Activated T-cell treated with anti-CD3 and anti-CD28 coated beads, Interleukin-2, amount 50 U/mL, for 72 hours (primary cell): ENCODE measurements around the gene MMP19. TPM values are rescaled to one million over a fixed set of nuclear protein-coding genes. Genes with fewer than 3 reads are reported as not detected.

Experiments used
- ATAC-seq, 2 donors: fragments of 150-1000 bp; cut with Tn5 transposase; replicated peaks in 1 of 2; 2 replicates each; pipeline ENCODE4 v1.10.0; 2021; ENCODE audit warnings: moderate library complexity in 2 of 2, mild to moderate bottlenecking in 1 of 2
- DNase-seq, 2 donors: peaks; one replicate each; pipeline ENCODE4 v3.0.0; 2021 to 2022; ENCODE audit warnings: mixed read lengths in 1 of 2
- H3K27ac Mint-ChIP-seq: one replicate; pipeline ENCODE4 v1.8.0; 2022; ENCODE audit warnings: mild to moderate bottlenecking, moderate library complexity, mixed read lengths
- H3K27me3 Mint-ChIP-seq: one replicate; pipeline ENCODE4 v1.8.0; 2022; ENCODE audit warnings: low read depth, mixed read lengths
- H3K36me3 Mint-ChIP-seq, 2 donors: one replicate each; pipeline ENCODE4 v1.8.0; 2022; ENCODE audit warnings: mixed read lengths in 2 of 2, mild to moderate bottlenecking in 1 of 2; ENCODE audit not compliant: insufficient read depth in 2 of 2
- H3K4me1 Mint-ChIP-seq: one replicate; pipeline ENCODE4 v1.8.0; 2022; ENCODE audit warnings: low read depth, mixed read lengths
- H3K4me3 Mint-ChIP-seq, 2 donors: one replicate each; pipeline ENCODE4 v1.8.0; 2022; ENCODE audit warnings: mild to moderate bottlenecking in 2 of 2, mixed read lengths in 2 of 2, moderate library complexity in 2 of 2
- H3K9me3 Mint-ChIP-seq, 2 donors: one replicate each; pipeline ENCODE4 v1.8.0; 2022; ENCODE audit warnings: mixed read lengths in 2 of 2
- total RNA-seq, 2 donors: library from RNA; stranded (reverse); gene quantifications; one replicate each; pipeline ENCODE4 v1.2.3, GENCODE V29; 2022

MMP19 gene
- total RNA-seq, 2 donors from 2014 or later, result 0.41 to 0.81 TPM

DNA sequence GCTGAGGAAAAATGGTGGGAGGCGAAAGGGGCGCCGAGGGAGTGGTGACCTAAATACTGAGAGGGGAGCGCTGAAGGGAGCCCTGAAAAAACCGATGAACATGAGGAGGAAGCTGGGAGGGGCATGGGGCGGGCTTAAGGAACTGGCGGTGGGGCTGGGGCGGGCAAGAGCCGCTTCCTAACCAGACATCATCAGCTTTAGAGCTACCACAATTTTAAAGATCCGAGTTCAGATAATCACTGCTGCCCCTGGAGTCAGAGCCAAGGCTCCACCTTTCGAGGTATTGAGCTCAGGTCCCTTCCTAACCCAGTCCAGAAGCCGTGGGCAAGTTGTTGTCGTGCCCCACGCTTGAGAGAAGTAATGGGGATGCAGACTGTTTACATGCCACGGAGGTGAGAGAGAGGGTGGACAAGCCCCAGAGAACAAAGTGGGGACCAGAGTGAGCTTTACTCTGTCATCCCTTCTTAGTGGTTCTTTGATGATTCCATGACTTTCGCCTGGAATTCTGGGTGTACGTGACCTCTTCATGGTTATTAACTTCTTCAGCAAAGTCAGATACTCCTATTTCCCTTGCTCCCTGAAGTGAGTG is 24.5 kb downstream of the MMP19 start:
- Mint-ChIP-seq H3K27ac (no peak overlapping the region), H3K36me3 (peaks cover 6 to 15% of the 10 kb centered on the region in 2 donors), H3K4me1 (peaks cover 39% of the 10 kb centered on the region), H3K9me3 (no peaks in the 10 kb centered on the region), H3K27me3 (no peaks in the 10 kb centered on the region), H3K4me3 (no peak overlapping the region)
- ATAC-seq (peak; percentile 59 to 61), DNase-seq (no peak)

DNA sequence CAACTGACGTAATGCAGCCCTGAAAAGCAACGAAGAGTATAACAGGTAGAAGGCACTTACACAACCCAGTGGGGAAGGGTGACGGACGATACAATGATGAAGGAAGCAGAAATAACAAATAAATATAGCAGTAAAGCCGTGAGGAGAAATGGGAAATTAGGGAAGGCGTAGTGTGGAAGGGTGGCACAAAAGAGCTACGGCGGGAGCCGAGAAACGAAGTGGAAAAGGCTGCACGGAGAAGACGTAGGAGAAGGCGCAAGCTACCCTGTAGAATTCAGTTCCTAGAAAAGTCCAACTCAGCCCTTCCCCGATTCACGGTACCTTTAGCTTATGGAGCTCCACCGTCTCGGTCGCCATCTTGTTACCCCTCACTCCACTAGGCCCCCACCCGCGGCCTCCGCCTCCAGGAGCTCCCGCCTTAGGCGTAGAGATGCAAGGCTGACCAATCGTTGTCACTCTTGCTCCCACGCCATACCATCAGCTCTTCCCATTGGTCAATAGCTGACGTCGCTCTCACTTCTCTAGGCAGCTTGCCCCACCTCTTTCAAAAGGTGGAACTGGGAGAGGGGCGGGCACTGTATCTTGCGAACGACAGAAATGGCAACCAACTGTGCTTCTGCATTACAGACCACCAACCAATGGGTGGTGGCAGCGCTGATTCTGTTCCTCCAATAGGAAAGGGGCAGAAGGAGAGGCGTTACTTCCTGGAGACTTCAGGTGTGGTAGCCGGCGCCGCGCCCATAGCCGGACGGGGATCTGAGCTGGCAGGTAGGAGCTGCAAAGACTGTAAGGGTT is 25.2 kb downstream of the MMP19 start, which contains the start of the genes ORMDL2 and SARNP:
TSS of gene ORMDL2 (plus strand) at position 697 of the 795 bp plus-strand sequence. CDS start 959 bp downstream, outside the sequence.
TSS of gene SARNP (minus strand) at position 380 of the 795 bp plus-strand sequence. CDS start at position 357, 23 bp downstream.
- H3K9me3 Mint-ChIP-seq, result no peaks in the 10 kb centered on the region
- H3K27me3 Mint-ChIP-seq, result no peaks in the 10 kb centered on the region
- peaks cover 9 to 17% of the 10 kb centered on the region in 2 donors for H3K36me3 Mint-ChIP-seq
- H3K4me1 Mint-ChIP-seq, result peaks cover 46% of the 10 kb centered on the region
- no peak within 1 kb of the TSS for H3K4me3 Mint-ChIP-seq
- DNase-seq (peak; percentile 94 to 98), ATAC-seq (peak; percentile 96 to 97)
- H3K27ac Mint-ChIP-seq, result no peak within 1 kb of the TSS

DNA sequence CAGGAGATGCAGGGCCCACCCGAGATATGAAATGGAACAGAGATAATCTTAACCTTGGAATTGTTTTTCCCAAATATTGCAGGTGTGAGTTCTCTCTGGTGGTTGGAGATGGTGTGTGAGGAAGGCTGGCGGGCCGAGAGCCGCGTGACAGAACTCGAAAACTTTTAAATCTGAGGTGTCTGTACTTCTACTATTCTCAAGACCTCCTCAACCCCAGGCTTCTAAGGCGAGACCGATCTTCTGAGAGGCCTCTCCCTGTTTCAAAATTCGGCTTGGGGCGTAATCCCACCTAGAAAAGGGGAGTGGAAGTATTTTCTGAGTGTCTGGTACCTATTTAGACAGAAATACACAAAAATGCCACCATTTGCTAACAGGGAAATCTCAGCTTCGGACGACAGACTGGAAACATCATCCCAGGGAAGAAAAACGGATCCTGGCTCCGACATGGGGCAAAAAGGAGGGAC is 25.8 kb downstream of the MMP19 start:
- Mint-ChIP-seq H3K4me3 (no peak overlapping the region), H3K36me3 (peaks cover 9 to 14% of the 10 kb centered on the region in 2 donors), H3K4me1 (peaks cover 52% of the 10 kb centered on the region), H3K27me3 (no peaks in the 10 kb centered on the region), H3K27ac (no peak overlapping the region), H3K9me3 (no peaks in the 10 kb centered on the region)
- no peak for DNase-seq
- no peak for ATAC-seq

DNA sequence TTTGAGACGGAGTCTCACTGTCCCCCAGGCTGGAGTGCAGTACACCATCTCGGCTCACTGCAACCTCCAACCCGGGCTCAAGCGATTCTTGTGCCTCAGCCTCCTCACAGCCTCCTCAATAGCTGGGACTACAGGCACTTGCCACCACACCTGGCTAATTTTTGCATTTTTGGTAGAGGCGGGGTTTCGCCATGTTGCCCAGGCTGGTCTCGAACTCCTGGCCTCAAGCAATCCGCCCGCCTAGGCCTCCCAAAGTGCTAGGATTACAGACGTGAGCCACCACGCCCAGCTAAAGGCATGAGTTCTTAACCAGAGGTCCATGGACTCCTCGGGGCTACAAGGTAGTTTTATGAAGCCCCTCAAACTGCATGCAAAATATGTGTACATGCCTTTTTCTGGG is 27.3 kb downstream of the MMP19 start:
- Mint-ChIP-seq H3K4me1 (peaks cover 60% of the 10 kb centered on the region), H3K27me3 (no peaks in the 10 kb centered on the region), H3K27ac (peak overlapping the region; percentile 88), H3K9me3 (no peaks in the 10 kb centered on the region), H3K4me3 (no peak overlapping the region), H3K36me3 (peaks cover 9 to 11% of the 10 kb centered on the region in 2 donors)
- DNase-seq (no peak), ATAC-seq (no peak)

DNA sequence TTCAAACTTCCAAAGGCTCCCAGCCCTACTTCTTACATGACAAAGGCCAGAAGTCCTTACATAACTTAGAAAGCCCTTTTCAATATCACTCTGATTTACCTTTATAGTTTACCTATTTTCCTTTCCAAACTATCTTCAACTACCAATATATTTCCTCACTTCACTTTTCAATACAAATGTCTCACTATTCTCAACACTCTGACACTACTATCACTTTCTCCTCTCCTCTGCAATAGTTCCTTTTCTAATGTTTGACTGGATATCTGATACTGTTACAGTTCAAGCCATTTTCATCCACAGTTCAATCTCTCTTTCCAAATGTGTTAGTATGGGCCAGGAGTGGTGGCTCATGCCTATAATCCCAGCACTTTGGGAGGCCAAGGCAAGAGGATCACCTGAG is 28.5 kb downstream of the MMP19 start:
- Mint-ChIP-seq H3K4me1 (peaks cover 60% of the 10 kb centered on the region), H3K9me3 (no peaks in the 10 kb centered on the region), H3K27me3 (no peaks in the 10 kb centered on the region), H3K27ac (peak overlapping the region; percentile 18), H3K36me3 (peaks cover 9 to 15% of the 10 kb centered on the region in 2 donors), H3K4me3 (peak overlapping the region in 1 of 2 donors; percentile 4)
- ATAC-seq, result no peak
- no peak for DNase-seq

DNA sequence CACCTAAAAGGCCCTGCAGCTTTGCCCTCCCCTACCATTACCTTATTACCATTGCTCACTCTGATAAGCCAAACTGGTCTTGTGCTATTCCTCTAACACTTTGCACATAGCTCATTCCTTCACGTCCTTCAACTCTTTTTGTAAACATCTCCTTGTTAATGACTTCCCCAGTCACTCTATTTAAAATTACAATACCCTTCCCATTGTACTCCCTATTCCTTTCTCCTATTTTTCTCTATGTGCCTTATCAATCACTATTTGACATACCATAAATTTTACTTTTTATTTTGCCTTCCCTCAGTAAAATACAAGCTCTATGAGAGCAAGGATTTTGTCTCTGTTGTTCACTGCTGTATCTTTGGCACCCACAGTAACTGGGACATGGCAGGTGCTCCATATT is 30.6 kb downstream of the MMP19 start:
- no peak overlapping the region for H3K4me3 Mint-ChIP-seq
- H3K4me1 Mint-ChIP-seq, result peaks cover 52% of the 10 kb centered on the region
- peak overlapping the region; percentile 56 for H3K27ac Mint-ChIP-seq
- no peaks in the 10 kb centered on the region for H3K9me3 Mint-ChIP-seq
- DNase-seq (no peak), ATAC-seq (no peak)
- no peaks in the 10 kb centered on the region for H3K27me3 Mint-ChIP-seq
- peaks cover 9 to 18% of the 10 kb centered on the region in 2 donors for H3K36me3 Mint-ChIP-seq

DNA sequence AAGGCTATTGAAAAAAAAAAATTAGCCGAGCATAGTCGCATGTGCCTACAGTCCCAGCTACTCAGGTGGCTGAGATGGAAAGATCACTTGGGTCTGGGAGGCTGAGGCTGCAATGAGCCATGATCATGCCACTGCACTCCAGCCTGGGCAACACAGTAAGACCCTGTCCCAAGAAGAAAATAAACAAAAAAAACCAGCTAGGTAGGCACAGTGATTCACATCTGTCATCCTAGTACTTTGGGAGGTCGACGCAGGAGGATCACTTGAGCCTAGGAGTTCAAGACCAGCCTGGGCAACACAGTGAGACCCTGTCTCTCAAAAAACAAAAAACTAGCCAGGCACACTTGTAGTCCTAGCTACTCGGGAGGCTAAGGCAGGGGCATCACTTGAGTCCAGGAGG is 33.5 kb downstream of the MMP19 start:
- Mint-ChIP-seq H3K4me1 (peaks cover 40% of the 10 kb centered on the region), H3K9me3 (no peaks in the 10 kb centered on the region), H3K36me3 (peaks cover 7 to 21% of the 10 kb centered on the region in 2 donors), H3K27me3 (no peaks in the 10 kb centered on the region), H3K27ac (no peak overlapping the region), H3K4me3 (no peak overlapping the region)
- no peak for ATAC-seq
- no peak for DNase-seq

DNA sequence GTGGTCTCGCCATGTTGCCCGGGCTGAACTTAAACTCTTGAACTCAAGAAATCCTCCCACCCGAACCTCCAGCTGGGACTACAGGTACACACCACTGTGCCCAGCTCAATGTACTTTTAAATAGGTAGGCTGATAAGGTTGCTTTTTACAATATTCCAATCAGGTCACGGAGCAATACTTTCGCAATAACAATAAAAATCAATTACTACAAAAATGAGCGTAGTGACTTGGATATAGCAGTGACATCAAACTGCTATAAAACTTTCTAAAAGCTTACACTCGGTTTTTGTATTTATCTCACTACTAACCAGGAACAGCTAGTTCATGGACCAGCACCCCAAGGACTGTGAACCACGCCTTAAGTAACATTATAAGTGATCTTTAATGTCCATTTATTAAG is 35.8 kb downstream of the MMP19 start:
- Mint-ChIP-seq H3K36me3 (peaks cover 1 to 23% of the 10 kb centered on the region in 2 donors), H3K27me3 (no peaks in the 10 kb centered on the region), H3K4me1 (peaks cover 25% of the 10 kb centered on the region), H3K27ac (no peak overlapping the region), H3K9me3 (no peaks in the 10 kb centered on the region), H3K4me3 (no peak overlapping the region)
- ATAC-seq (no peak), DNase-seq (no peak)

DNA sequence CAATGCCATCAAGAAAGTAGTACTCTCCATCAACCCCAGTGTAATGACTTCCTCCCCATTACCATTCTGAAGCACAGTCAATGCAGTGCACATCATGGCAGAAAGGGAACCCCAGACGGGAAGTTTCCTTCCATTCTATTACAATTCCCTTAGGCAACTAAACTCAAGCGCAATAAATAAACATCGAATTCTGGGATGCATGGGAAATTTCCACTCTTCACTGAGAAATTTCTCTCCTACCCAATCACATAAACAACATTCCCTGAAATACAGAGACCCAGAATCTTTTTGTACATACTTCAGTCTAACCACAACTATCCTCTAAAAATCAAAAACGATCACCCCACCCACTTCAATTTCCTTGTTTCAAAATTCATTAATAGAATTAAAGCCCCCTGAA is 45.2 kb downstream of the MMP19 start:
- peaks cover 3 to 35% of the 10 kb centered on the region in 2 donors for H3K36me3 Mint-ChIP-seq
- H3K4me3 Mint-ChIP-seq, result no peak overlapping the region
- DNase-seq (no peak), ATAC-seq (no peak)
- no peaks in the 10 kb centered on the region for H3K9me3 Mint-ChIP-seq
- H3K27me3 Mint-ChIP-seq, result no peaks in the 10 kb centered on the region
- H3K4me1 Mint-ChIP-seq, result peaks cover 18% of the 10 kb centered on the region
- H3K27ac Mint-ChIP-seq, result peak overlapping the region; percentile 72

DNA sequence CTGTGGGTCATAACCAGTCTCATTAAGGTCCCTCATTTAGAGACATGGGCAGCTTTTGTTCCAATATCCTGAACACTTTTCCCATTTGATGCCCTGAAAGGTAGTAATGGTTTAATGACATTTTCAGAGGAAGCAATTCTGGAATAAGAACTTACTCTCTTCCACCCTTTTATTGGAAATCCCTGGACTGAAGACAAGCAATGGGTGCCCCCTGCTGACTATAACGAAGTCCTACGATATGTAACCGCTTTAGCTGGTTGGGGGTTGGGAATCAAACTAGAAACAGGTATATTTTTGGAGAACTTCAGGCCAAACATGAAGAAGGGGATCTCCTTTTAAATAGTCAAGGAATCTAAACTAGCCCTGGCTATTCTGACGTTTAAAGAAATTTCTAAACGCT is 45.7 kb downstream of the MMP19 start:
- no peaks in the 10 kb centered on the region for H3K9me3 Mint-ChIP-seq
- no peak overlapping the region for H3K4me3 Mint-ChIP-seq
- no peak overlapping the region for H3K27ac Mint-ChIP-seq
- H3K27me3 Mint-ChIP-seq, result no peaks in the 10 kb centered on the region
- H3K4me1 Mint-ChIP-seq, result peaks cover 18% of the 10 kb centered on the region
- DNase-seq (peak; percentile 7 to 8), ATAC-seq (no peak)
- peaks cover 3 to 35% of the 10 kb centered on the region in 2 donors for H3K36me3 Mint-ChIP-seq

DNA sequence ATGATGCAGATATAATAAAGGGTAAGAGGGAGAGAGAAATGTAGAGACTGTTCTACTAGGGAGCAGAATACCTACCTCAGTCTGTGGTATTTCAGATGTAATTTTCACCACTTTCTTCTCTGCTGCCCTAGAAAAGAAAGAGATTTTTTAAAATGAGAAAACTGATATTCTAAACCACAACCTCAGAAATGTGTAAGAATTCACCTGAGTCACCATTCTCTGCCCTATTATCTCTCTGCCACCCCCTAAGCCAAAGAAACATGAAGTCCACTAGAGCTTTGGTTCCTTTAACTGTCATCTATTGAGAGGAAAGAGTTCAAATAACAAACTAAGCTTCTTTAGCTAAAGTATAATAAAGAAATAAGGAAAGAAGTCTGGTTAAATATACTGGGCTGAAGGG is 46.8 kb downstream of the MMP19 start:
- H3K36me3 Mint-ChIP-seq, result peaks cover 3 to 38% of the 10 kb centered on the region in 2 donors
- H3K27me3 Mint-ChIP-seq, result no peaks in the 10 kb centered on the region
- H3K4me1 Mint-ChIP-seq, result peaks cover 18% of the 10 kb centered on the region
- no peak overlapping the region for H3K4me3 Mint-ChIP-seq
- H3K9me3 Mint-ChIP-seq, result no peaks in the 10 kb centered on the region
- DNase-seq, result no peak
- peak overlapping the region; percentile 9 for H3K27ac Mint-ChIP-seq
- peak; percentile 44 to 58 for ATAC-seq

DNA sequence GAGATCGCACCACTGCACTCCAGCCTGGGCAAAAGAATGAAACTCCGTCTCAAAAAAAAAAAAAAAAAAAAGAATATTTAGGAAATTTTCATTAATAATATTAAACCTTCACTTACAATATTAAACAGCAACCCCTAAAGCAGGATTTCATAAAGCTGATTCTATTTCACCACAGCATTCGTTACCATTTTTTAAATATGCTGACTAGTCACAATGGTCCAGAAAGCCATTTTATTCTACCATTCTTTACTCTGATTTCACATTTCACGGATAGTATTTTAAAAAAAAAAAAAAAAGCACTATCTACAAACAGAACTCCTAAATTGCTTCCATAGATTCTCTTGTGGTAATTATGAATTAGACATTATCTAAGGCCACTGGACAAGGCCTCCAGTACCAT is 52.8 kb downstream of the MMP19 start:
- Mint-ChIP-seq H3K36me3 (peaks cover 5 to 33% of the 10 kb centered on the region in 2 donors), H3K27ac (no peak overlapping the region), H3K9me3 (no peaks in the 10 kb centered on the region), H3K4me3 (no peak overlapping the region), H3K4me1 (no peaks in the 10 kb centered on the region), H3K27me3 (no peaks in the 10 kb centered on the region)
- DNase-seq (no peak), ATAC-seq (no peak)

DNA sequence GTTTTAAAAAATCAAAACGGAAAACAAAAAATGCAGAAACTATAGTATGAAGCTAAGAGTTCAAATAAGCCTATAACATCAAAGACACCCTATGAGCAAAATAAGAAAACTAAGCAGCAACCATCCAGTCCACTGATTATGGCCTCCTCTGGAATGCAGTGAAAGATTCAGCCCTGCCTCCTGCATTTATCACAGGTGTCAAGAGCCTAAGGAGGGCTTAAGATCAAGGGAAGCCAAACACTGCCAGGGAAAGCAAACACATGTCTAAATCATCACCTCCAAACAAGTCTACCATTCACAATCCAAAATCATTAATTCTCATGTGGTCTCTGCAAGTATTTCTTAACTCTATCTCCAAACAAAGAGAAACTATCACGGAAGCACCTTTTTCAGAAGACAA is 53.6 kb downstream of the MMP19 start:
- Mint-ChIP-seq H3K4me1 (no peaks in the 10 kb centered on the region), H3K36me3 (peaks cover 2 to 31% of the 10 kb centered on the region in 2 donors), H3K9me3 (no peaks in the 10 kb centered on the region), H3K27me3 (no peaks in the 10 kb centered on the region), H3K4me3 (no peak overlapping the region), H3K27ac (no peak overlapping the region)
- DNase-seq (no peak), ATAC-seq (no peak)
